ENCODE measurements around the gene DENND4A.
"Not testable (repeated sequence)": the region's sequence is repeated elsewhere in the genome, so short reads cannot be mapped to it uniquely, and the experiment has no call there.

Gene DENND4A

GRCh38 chr15:65778701-65779100 is 13.4 kb downstream of the DENND4A start:
- H3K27me3 ChIP-seq (ENCODE audit: control insufficient read depth in 1 of 2, insufficient read depth in 2 of 2, low read length in 2 of 2); H3K27ac ChIP-seq (ENCODE audit: low read depth, low read length); H3K9me3 ChIP-seq (ENCODE audit: low read length); H3K9ac ChIP-seq (ENCODE audit: low read length); H3K4me3 ChIP-seq (ENCODE audit: low read depth in 1 of 2, low read length in 2 of 2); H3K36me3 ChIP-seq (ENCODE audit: insufficient read depth, low read length); H3K4me1 ChIP-seq (ENCODE audit: insufficient read depth, low read length): not testable (repeated sequence)

GRCh38 chr15:65778269-65778668 is 13.8 kb downstream of the DENND4A start:
- Histone ChIP-seq H3K4me1 (ENCODE audit: insufficient read depth, low read length) (no peaks in the 10 kb centered on the region), H3K9ac (ENCODE audit: low read length) (no peak overlapping the region), H3K4me3 (ENCODE audit: low read depth in 1 of 2, low read length in 2 of 2) (no peak overlapping the region), H3K9me3 (ENCODE audit: low read length) (no peaks in the 10 kb centered on the region), H3K36me3 (ENCODE audit: insufficient read depth, low read length) (no peaks in the 10 kb centered on the region), H3K27me3 (ENCODE audit: control insufficient read depth in 1 of 2, insufficient read depth in 2 of 2, low read length in 2 of 2) (no peaks in the 10 kb centered on the region), H3K27ac (ENCODE audit: low read depth, low read length) (no peak overlapping the region)

- Histone ChIP-seq H3K4me3 (ENCODE audit: low read depth in 1 of 2, low read length in 2 of 2) (no peak overlapping the region), H3K27ac (ENCODE audit: low read depth, low read length) (no peak overlapping the region), H3K36me3 (ENCODE audit: insufficient read depth, low read length) (no peaks in the 10 kb centered on the region), H3K4me1 (ENCODE audit: insufficient read depth, low read length) (no peaks in the 10 kb centered on the region), H3K9ac (ENCODE audit: low read length) (no peak overlapping the region), H3K9me3 (ENCODE audit: low read length) (no peaks in the 10 kb centered on the region), H3K27me3 (ENCODE audit: control insufficient read depth in 1 of 2, insufficient read depth in 2 of 2, low read length in 2 of 2) (no peaks in the 10 kb centered on the region)
Observed at GRCh38 chr15:65777843-65778242, 14.2 kb downstream of the DENND4A start.

- Histone ChIP-seq H3K4me1 (ENCODE audit: insufficient read depth, low read length) (no peaks in the 10 kb centered on the region), H3K4me3 (ENCODE audit: low read depth in 1 of 2, low read length in 2 of 2) (no peak overlapping the region)
Observed at GRCh38 chr15:65777053-65777452, 15.0 kb downstream of the DENND4A start.

GRCh38 chr15:65773386-65774111 is 18.5 kb downstream of the DENND4A start:
- Histone ChIP-seq H3K27me3 (ENCODE audit: control insufficient read depth in 1 of 2, insufficient read depth in 2 of 2, low read length in 2 of 2) (no peaks in the 10 kb centered on the region), H3K4me1 (ENCODE audit: insufficient read depth, low read length) (peaks cover 11% of the 10 kb centered on the region), H3K4me3 (ENCODE audit: low read depth in 1 of 2, low read length in 2 of 2) (no peak overlapping the region), H3K9me3 (ENCODE audit: low read length) (no peaks in the 10 kb centered on the region), H3K9ac (ENCODE audit: low read length) (no peak overlapping the region), H3K36me3 (ENCODE audit: insufficient read depth, low read length) (no peaks in the 10 kb centered on the region), H3K27ac (ENCODE audit: low read depth, low read length) (no peak overlapping the region)

More at GRCh38 chr15:65777053-65777452, 15.0 kb downstream of the DENND4A start:
- H3K9me3 ChIP-seq (ENCODE audit: low read length) = no peaks in the 10 kb centered on the region
- H3K27ac ChIP-seq (ENCODE audit: low read depth, low read length) = no peak overlapping the region
- H3K9ac ChIP-seq (ENCODE audit: low read length) = no peak overlapping the region
- no peaks in the 10 kb centered on the region for H3K36me3 ChIP-seq (ENCODE audit: insufficient read depth, low read length)
- no peaks in the 10 kb centered on the region for H3K27me3 ChIP-seq (ENCODE audit: control insufficient read depth in 1 of 2, insufficient read depth in 2 of 2, low read length in 2 of 2)

GRCh38 chr15:65772930-65773329 is 19.2 kb downstream of the DENND4A start:
- Histone ChIP-seq H3K4me1 (ENCODE audit: insufficient read depth, low read length) (peaks cover 11% of the 10 kb centered on the region), H3K36me3 (ENCODE audit: insufficient read depth, low read length) (no peaks in the 10 kb centered on the region), H3K27me3 (ENCODE audit: control insufficient read depth in 1 of 2, insufficient read depth in 2 of 2, low read length in 2 of 2) (no peaks in the 10 kb centered on the region), H3K9me3 (ENCODE audit: low read length) (no peaks in the 10 kb centered on the region), H3K9ac (ENCODE audit: low read length) (no peak overlapping the region), H3K27ac (ENCODE audit: low read depth, low read length) (no peak overlapping the region), H3K4me3 (ENCODE audit: low read depth in 1 of 2, low read length in 2 of 2) (no peak overlapping the region)

- Histone ChIP-seq H3K36me3 (ENCODE audit: insufficient read depth, low read length) (no peaks in the 10 kb centered on the region), H3K27me3 (ENCODE audit: control insufficient read depth in 1 of 2, insufficient read depth in 2 of 2, low read length in 2 of 2) (no peaks in the 10 kb centered on the region), H3K9ac (ENCODE audit: low read length) (no peak overlapping the region), H3K4me3 (ENCODE audit: low read depth in 1 of 2, low read length in 2 of 2) (no peak overlapping the region), H3K27ac (ENCODE audit: low read depth, low read length) (no peak overlapping the region), H3K9me3 (ENCODE audit: low read length) (no peaks in the 10 kb centered on the region), H3K4me1 (ENCODE audit: insufficient read depth, low read length) (peaks cover 18% of the 10 kb centered on the region)
Observed at GRCh38 chr15:65771870-65772269, 20.2 kb downstream of the DENND4A start.

GRCh38 chr15:65769482-65769881 is 22.6 kb downstream of the DENND4A start:
- Histone ChIP-seq H3K27me3 (ENCODE audit: control insufficient read depth in 1 of 2, insufficient read depth in 2 of 2, low read length in 2 of 2) (no peaks in the 10 kb centered on the region), H3K9ac (ENCODE audit: low read length) (no peak overlapping the region), H3K36me3 (ENCODE audit: insufficient read depth, low read length) (no peaks in the 10 kb centered on the region), H3K9me3 (ENCODE audit: low read length) (no peaks in the 10 kb centered on the region), H3K4me3 (ENCODE audit: low read depth in 1 of 2, low read length in 2 of 2) (no peak overlapping the region), H3K4me1 (ENCODE audit: insufficient read depth, low read length) (peaks cover 26% of the 10 kb centered on the region), H3K27ac (ENCODE audit: low read depth, low read length) (no peak overlapping the region)

GRCh38 chr15:65767895-65768294 is 24.2 kb downstream of the DENND4A start:
- Histone ChIP-seq H3K27ac (ENCODE audit: low read depth, low read length) (no peak overlapping the region), H3K4me1 (ENCODE audit: insufficient read depth, low read length) (peaks cover 26% of the 10 kb centered on the region), H3K4me3 (ENCODE audit: low read depth in 1 of 2, low read length in 2 of 2) (no peak overlapping the region), H3K36me3 (ENCODE audit: insufficient read depth, low read length) (no peaks in the 10 kb centered on the region), H3K9ac (ENCODE audit: low read length) (no peak overlapping the region), H3K9me3 (ENCODE audit: low read length) (no peaks in the 10 kb centered on the region), H3K27me3 (ENCODE audit: control insufficient read depth in 1 of 2, insufficient read depth in 2 of 2, low read length in 2 of 2) (no peaks in the 10 kb centered on the region)

- Histone ChIP-seq H3K4me1 (ENCODE audit: insufficient read depth, low read length) (peaks cover 26% of the 10 kb centered on the region), H3K36me3 (ENCODE audit: insufficient read depth, low read length) (no peaks in the 10 kb centered on the region), H3K27ac (ENCODE audit: low read depth, low read length) (no peak overlapping the region), H3K9me3 (ENCODE audit: low read length) (no peaks in the 10 kb centered on the region), H3K4me3 (ENCODE audit: low read depth in 1 of 2, low read length in 2 of 2) (no peak overlapping the region), H3K27me3 (ENCODE audit: control insufficient read depth in 1 of 2, insufficient read depth in 2 of 2, low read length in 2 of 2) (no peaks in the 10 kb centered on the region), H3K9ac (ENCODE audit: low read length) (no peak overlapping the region)
Observed at GRCh38 chr15:65767264-65767595, 24.9 kb downstream of the DENND4A start.

GRCh38 chr15:65766422-65767263 is 25.4 kb downstream of the DENND4A start:
- H3K27ac ChIP-seq (ENCODE audit: low read depth, low read length) = no peak overlapping the region
- H3K36me3 ChIP-seq (ENCODE audit: insufficient read depth, low read length) = no peaks in the 10 kb centered on the region
- no peaks in the 10 kb centered on the region for H3K9me3 ChIP-seq (ENCODE audit: low read length)
- peaks cover 26% of the 10 kb centered on the region for H3K4me1 ChIP-seq (ENCODE audit: insufficient read depth, low read length)
- H3K4me3 ChIP-seq (ENCODE audit: low read depth in 1 of 2, low read length in 2 of 2) = no peak overlapping the region
- H3K9ac ChIP-seq (ENCODE audit: low read length) = no peak overlapping the region
- no peaks in the 10 kb centered on the region for H3K27me3 ChIP-seq (ENCODE audit: control insufficient read depth in 1 of 2, insufficient read depth in 2 of 2, low read length in 2 of 2)

Measured in muscle layer of colon (tissue), 2 donors.